NT2/D1 (cell line): ENCODE measurements around the gene NLGN1.
A peak's percentile ranks its signal among the peaks of the same experiment; 100 is the strongest.
"Not testable (repeated sequence)": the region's sequence is repeated elsewhere in the genome, so short reads cannot be mapped to it uniquely, and the experiment has no call there.

Source experiments
- DNase-seq: peaks from one replicate; pipeline ENCODE4 v3.0.0-alpha.2; 2011; ENCODE audit warnings: low read depth, low spot score
- H3K27me3 ChIP-seq: 2 replicates; pipeline ENCODE4 v1.6.0; 2011; ENCODE audit warnings: mild to moderate bottlenecking; ENCODE audit not compliant: insufficient read length, insufficient read depth
- H3K36me3 ChIP-seq: 2 replicates; pipeline ENCODE4 v1.6.1; 2011; ENCODE audit warnings: mild to moderate bottlenecking, low read length, mixed read lengths; ENCODE audit not compliant: insufficient read depth, insufficient read length
- H3K4me1 ChIP-seq: 2 replicates; pipeline ENCODE4 v1.5.1; 2011; ENCODE audit not compliant: insufficient read depth, insufficient read length
- H3K4me3 ChIP-seq: 2 replicates; pipeline ENCODE4 v1.5.1; 2011; ENCODE audit warnings: low read depth; ENCODE audit not compliant: insufficient read length
- H3K9ac ChIP-seq: 2 replicates; pipeline ENCODE4 v1.6.0; 2011; ENCODE audit warnings: low read depth; ENCODE audit not compliant: insufficient read length
- H3K9me3 ChIP-seq: 2 replicates; pipeline ENCODE4 v1.5.1; 2011; ENCODE audit warnings: mild to moderate bottlenecking, low read length; ENCODE audit not compliant: insufficient read depth
- SUZ12 ChIP-seq: IDR thresholded peaks from 2 replicates; pipeline ENCODE4 v1.6.1; 2011; ENCODE audit not compliant: insufficient read length, insufficient read depth; ENCODE audit errors: extremely low read depth
- YY1 ChIP-seq: IDR thresholded peaks from 2 replicates; pipeline ENCODE4 v1.6.1; 2011; ENCODE audit not compliant: insufficient read length, insufficient read depth
- ZNF274 ChIP-seq: IDR thresholded peaks from 2 replicates; pipeline ENCODE4 v1.6.1; 2011; ENCODE audit warnings: mild to moderate bottlenecking, low read depth, low read length

The NLGN1 gene

GRCh38 chr3:173430576-173430975 lies 33.0 kb downstream of the NLGN1 start:
- Histone ChIP-seq H3K27me3 (no peaks in the 10 kb centered on the region), H3K9me3 (no peaks in the 10 kb centered on the region), H3K9ac (no peak overlapping the region), H3K4me3 (no peak overlapping the region), H3K4me1 (no peaks in the 10 kb centered on the region), H3K36me3 (no peaks in the 10 kb centered on the region)
- TF ChIP-seq YY1 (no peak), ZNF274 (no peak), SUZ12 (no peak)
- no peak for DNase-seq

GRCh38 chr3:173439004-173439403 lies 41.5 kb downstream of the NLGN1 start:
- TF ChIP-seq YY1 = no peak
- no peak for TF ChIP-seq ZNF274
- TF ChIP-seq SUZ12 = no peak
- Histone ChIP-seq H3K9me3 (no peaks in the 10 kb centered on the region), H3K4me3 (no peak overlapping the region), H3K27me3 (no peaks in the 10 kb centered on the region), H3K9ac (no peak overlapping the region), H3K36me3 (no peaks in the 10 kb centered on the region), H3K4me1 (no peaks in the 10 kb centered on the region)
- DNase-seq = no peak

GRCh38 chr3:173440514-173440913 lies 43.0 kb downstream of the NLGN1 start:
- Histone ChIP-seq H3K27me3 (no peaks in the 10 kb centered on the region), H3K9me3 (no peaks in the 10 kb centered on the region)
- no peak for TF ChIP-seq YY1
- TF ChIP-seq ZNF274 = no peak
- no peak for TF ChIP-seq SUZ12

GRCh38 chr3:173451561-173451960 lies 54.0 kb downstream of the NLGN1 start:
- not testable (repeated sequence) for H3K4me3 ChIP-seq, H3K36me3 ChIP-seq, H3K27me3 ChIP-seq, H3K9ac ChIP-seq, H3K4me1 ChIP-seq, DNase-seq, H3K9me3 ChIP-seq

More at GRCh38 chr3:173440514-173440913, 43.0 kb downstream of the NLGN1 start:
- H3K4me3 ChIP-seq = no peak overlapping the region
- DNase-seq = no peak
- H3K4me1 ChIP-seq = no peaks in the 10 kb centered on the region
- H3K36me3 ChIP-seq = no peaks in the 10 kb centered on the region
- H3K9ac ChIP-seq = no peak overlapping the region

- no peak overlapping the region for H3K9ac ChIP-seq
- H3K4me3 ChIP-seq = no peak overlapping the region
- no peaks in the 10 kb centered on the region for H3K9me3 ChIP-seq
- H3K27me3 ChIP-seq = no peaks in the 10 kb centered on the region
- no peak for DNase-seq
- H3K4me1 ChIP-seq = no peaks in the 10 kb centered on the region
- no peaks in the 10 kb centered on the region for H3K36me3 ChIP-seq
- TF ChIP-seq YY1 = no peak
- TF ChIP-seq SUZ12 = no peak
- TF ChIP-seq ZNF274 = no peak
These were observed 65.7 kb downstream of the NLGN1 start for GRCh38 chr3:173463250-173463649.

GRCh38 chr3:173465112-173465511 lies 67.6 kb downstream of the NLGN1 start:
- Histone ChIP-seq H3K36me3 (no peaks in the 10 kb centered on the region), H3K27me3 (no peaks in the 10 kb centered on the region), H3K4me1 (no peaks in the 10 kb centered on the region), H3K9me3 (no peaks in the 10 kb centered on the region), H3K9ac (no peak overlapping the region), H3K4me3 (no peak overlapping the region)
- TF ChIP-seq ZNF274 (no peak), SUZ12 (no peak), YY1 (no peak)
- peak; percentile 8 for DNase-seq

- no peak overlapping the region for H3K9ac ChIP-seq
- TF ChIP-seq SUZ12 = no peak
- TF ChIP-seq YY1 = no peak
- TF ChIP-seq ZNF274 = no peak
- H3K27me3 ChIP-seq = no peaks in the 10 kb centered on the region
- H3K4me1 ChIP-seq = no peaks in the 10 kb centered on the region
- no peak for DNase-seq
- H3K36me3 ChIP-seq = no peaks in the 10 kb centered on the region
- H3K9me3 ChIP-seq = no peaks in the 10 kb centered on the region
- no peak overlapping the region for H3K4me3 ChIP-seq
These were observed 68.5 kb downstream of the NLGN1 start for GRCh38 chr3:173465898-173466678.

GRCh38 chr3:173467501-173467900 lies 70.0 kb downstream of the NLGN1 start:
- no peak for DNase-seq
- H3K9ac ChIP-seq = no peak overlapping the region
- H3K36me3 ChIP-seq = no peaks in the 10 kb centered on the region
- TF ChIP-seq SUZ12 (no peak), YY1 (no peak), ZNF274 (no peak)
- no peaks in the 10 kb centered on the region for H3K9me3 ChIP-seq
- H3K4me1 ChIP-seq = no peaks in the 10 kb centered on the region
- H3K4me3 ChIP-seq = no peak overlapping the region
- no peaks in the 10 kb centered on the region for H3K27me3 ChIP-seq
